Measurements from ENCODE around the gene EXOC4.

DNA sequence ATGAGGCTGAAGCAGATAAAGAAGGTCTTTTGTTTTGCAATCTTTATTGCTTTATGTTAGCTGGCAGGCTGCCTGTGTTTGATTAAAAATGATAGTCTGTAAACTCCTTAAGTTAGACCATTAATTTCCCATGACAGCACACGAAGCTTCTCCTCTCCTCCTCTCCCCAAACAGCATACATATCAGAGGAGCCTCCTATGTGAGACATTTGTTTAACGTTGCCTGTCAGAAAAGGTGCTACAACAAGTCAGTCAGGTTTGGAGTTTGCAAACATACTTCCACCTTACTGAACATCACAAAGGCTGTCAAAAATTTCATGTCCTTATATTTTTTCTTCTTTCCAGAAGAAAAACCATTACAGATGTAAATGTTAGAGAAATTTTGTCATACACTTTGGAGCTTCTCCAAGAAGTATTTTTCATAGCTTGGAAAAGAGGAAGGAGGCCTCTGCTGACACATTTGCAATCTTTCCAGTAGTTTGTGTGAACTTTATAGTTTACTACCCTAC, 393.1 kb downstream of the EXOC4 start:
- TF ChIP-seq, protein P1, sequence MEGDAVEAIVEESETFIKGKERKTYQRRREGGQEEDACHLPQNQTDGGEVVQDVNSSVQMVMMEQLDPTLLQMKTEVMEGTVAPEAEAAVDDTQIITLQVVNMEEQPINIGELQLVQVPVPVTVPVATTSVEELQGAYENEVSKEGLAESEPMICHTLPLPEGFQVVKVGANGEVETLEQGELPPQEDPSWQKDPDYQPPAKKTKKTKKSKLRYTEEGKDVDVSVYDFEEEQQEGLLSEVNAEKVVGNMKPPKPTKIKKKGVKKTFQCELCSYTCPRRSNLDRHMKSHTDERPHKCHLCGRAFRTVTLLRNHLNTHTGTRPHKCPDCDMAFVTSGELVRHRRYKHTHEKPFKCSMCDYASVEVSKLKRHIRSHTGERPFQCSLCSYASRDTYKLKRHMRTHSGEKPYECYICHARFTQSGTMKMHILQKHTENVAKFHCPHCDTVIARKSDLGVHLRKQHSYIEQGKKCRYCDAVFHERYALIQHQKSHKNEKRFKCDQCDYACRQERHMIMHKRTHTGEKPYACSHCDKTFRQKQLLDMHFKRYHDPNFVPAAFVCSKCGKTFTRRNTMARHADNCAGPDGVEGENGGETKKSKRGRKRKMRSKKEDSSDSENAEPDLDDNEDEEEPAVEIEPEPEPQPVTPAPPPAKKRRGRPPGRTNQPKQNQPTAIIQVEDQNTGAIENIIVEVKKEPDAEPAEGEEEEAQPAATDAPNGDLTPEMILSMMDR (conservative IDR thresholded peaks at IDR 0.05 in 1 of 2, IDR thresholded peaks at IDR 0.05 in 1 of 2; ENCODE audit: low read depth in 1 of 2, low read length in 2 of 2): no peak
- no peak for TF ChIP-seq EZH2 (IDR thresholded peaks at IDR 0.05; ENCODE audit: low read length, missing control alignments)

Measured in fibroblast of lung (primary cell).